HTR-8/SVneo (cell line): ENCODE data around the gene ABCA2.

Experiments
- DNase-seq: peaks from one replicate; pipeline ENCODE4 v3.0.0; 2011; ENCODE audit warnings: low spot score, mixed read lengths; ENCODE audit not compliant: insufficient read length
- FAIRE-seq: peaks from 2 replicates; lab custom pipeline; 2011; peaks lifted over from hg19 to GRCh38; lab: Jason Lieb, UNC

The ABCA2 gene

GRCh38 chr9:136985027-136985602, 42.9 kb downstream of the ABCA2 start:
- DNase-seq (no peak), FAIRE-seq (no peak)

GRCh38 chr9:136984464-136985026, 43.5 kb downstream of the ABCA2 start:
- FAIRE-seq (no peak), DNase-seq (no peak)

- DNase-seq: no peak
- FAIRE-seq: peak; percentile 78
Measured at GRCh38 chr9:136983656-136984314, 44.3 kb downstream of the ABCA2 start.

GRCh38 chr9:136983167-136983566, 44.9 kb downstream of the ABCA2 start:
- FAIRE-seq (no peak), DNase-seq (no peak)

GRCh38 chr9:136982232-136983051, 45.6 kb downstream of the ABCA2 start, which contains the start of gene LCNL1:
Gene LCNL1 (plus strand): TSS chr9:136982993. CDS start chr9:136983587, 594 bp downstream.
- FAIRE-seq: no peak
- DNase-seq: no peak

GRCh38 chr9:136981588-136982231, 46.3 kb downstream of the ABCA2 start:
- FAIRE-seq (no peak), DNase-seq (no peak)

GRCh38 chr9:136980669-136981478, 47.2 kb downstream of the ABCA2 start:
- FAIRE-seq (no peak), DNase-seq (no peak)

GRCh38 chr9:136979769-136980587, 48.1 kb downstream of the ABCA2 start:
- FAIRE-seq (no peak), DNase-seq (no peak)

GRCh38 chr9:136978865-136979544, 49.0 kb downstream of the ABCA2 start:
- DNase-seq (no peak), FAIRE-seq (no peak)

- FAIRE-seq: no peak
- DNase-seq: peak; percentile 21
Measured at GRCh38 chr9:136978073-136978864, 49.8 kb downstream of the ABCA2 start.

- FAIRE-seq: no peak
- no peak for DNase-seq
Measured at GRCh38 chr9:136977649-136978072, 50.4 kb downstream of the ABCA2 start.

GRCh38 chr9:136977223-136977622, 50.8 kb downstream of the ABCA2 start, which contains the start of gene PTGDS:
Gene PTGDS (plus strand): TSS chr9:136977504. CDS start chr9:136977579, 75 bp downstream.
- no peak for DNase-seq
- FAIRE-seq: no peak

- no peak for DNase-seq
Measured at GRCh38 chr9:136975644-136976043, 52.4 kb downstream of the ABCA2 start.

GRCh38 chr9:136974817-136975535, 53.1 kb downstream of the ABCA2 start:
- no peak for DNase-seq
- FAIRE-seq: no peak

More at GRCh38 chr9:136975644-136976043, 52.4 kb downstream of the ABCA2 start:
- FAIRE-seq: no peak

- no peak for FAIRE-seq
Measured at GRCh38 chr9:136973618-136974617, 54.1 kb downstream of the ABCA2 start.

More at GRCh38 chr9:136973618-136974617, 54.1 kb downstream of the ABCA2 start:
- DNase-seq: no peak
